Stimulated activated CD8-positive, alpha-beta memory T cell treated with anti-CD3 and anti-CD28 coated beads, Interleukin-7, amount 100 ng/mL, for 24 hours (primary cell): Measurements from ENCODE around the gene TYMP.

Source experiments
- DNase-seq: peaks from one replicate; pipeline ENCODE4 v3.0.0-alpha.2; 2020; ENCODE audit warnings: low read depth

TYMP gene

DNA sequence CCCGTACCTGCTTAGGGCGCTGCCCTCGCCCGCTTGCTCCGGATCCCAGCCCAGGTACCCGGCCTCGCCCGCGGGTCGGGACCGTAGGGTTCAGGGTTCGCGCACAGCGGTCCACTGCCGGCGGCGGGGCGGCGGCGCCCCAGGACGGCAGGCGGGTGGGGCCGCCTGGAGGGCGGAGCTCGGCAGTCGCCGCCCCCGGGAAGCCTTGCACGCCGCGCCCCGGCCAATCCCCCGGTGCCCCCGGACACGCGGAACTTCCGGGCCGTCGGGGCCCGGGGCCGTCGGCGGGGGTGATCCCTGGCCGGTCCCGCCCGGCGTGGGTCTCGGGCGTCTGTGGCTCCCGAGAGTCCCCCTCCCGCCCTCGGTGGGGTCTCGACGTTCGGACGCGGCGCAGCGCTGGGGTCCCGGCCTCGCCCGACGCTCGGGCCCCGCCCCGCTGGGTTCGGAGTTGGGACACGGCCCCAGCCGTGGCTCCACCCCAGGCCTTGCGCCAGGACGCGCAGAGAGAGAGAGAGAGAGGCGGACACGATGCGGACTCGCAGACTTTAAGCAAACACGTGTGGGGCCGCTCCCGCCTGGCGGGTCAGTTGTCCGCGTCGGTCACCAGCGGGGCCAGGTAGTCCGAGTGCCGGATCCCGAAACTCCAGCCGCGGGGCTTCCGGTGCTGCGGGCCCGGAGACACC, at the start of gene TYMP:
Gene TYMP (minus strand): TSS at position 116 of the 683 bp plus-strand sequence. CDS start 303 bp downstream, outside the sequence.
- peak; percentile 48 for DNase-seq

- no peak for DNase-seq
Observed at GRCh38 chr22:50578776-50579310, 49.0 kb upstream of the TYMP start.

GRCh38 chr22:50577987-50578775, 48.4 kb upstream of the TYMP start, which contains the start of gene CPT1B:
TSS of gene CPT1B (minus strand) at chr22:50578427. CDS start at chr22:50577915, 512 bp downstream.
- DNase-seq = no peak

- DNase-seq = no peak
Observed at GRCh38 chr22:50577697-50577986, 47.8 kb upstream of the TYMP start.

- DNase-seq = no peak
Observed at GRCh38 chr22:50576806-50577696, 47.2 kb upstream of the TYMP start.

GRCh38 chr22:50576070-50576469, 46.3 kb upstream of the TYMP start:
- no peak for DNase-seq

DNA sequence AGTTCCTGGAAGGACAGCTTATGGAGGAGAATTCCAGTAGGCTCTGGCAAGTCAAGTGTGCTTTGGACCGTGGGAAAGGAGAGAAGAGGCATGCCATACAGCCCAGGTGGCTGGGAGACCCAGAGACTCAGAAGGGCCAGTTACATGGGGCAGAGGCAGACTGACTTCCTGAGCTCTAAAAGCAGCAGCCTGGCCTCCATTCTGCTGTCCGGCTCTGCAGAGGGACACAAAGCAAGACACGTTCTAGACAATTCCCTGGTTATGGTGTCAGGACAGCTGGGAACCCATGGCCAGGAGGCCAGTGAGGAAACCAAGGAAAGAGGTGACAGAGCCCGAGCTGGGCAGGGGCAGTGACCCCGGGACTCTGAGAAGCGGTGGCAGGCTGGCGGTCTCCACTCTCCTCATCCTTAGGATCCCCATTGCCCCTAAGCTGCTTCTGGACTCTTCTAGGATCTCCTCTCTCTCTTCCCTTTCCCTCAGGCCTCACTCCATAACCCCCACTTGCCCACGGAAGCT, 45.7 kb upstream of the TYMP start:
- no peak for DNase-seq

GRCh38 chr22:50574383-50574755, 44.6 kb upstream of the TYMP start:
- no peak for DNase-seq

DNA sequence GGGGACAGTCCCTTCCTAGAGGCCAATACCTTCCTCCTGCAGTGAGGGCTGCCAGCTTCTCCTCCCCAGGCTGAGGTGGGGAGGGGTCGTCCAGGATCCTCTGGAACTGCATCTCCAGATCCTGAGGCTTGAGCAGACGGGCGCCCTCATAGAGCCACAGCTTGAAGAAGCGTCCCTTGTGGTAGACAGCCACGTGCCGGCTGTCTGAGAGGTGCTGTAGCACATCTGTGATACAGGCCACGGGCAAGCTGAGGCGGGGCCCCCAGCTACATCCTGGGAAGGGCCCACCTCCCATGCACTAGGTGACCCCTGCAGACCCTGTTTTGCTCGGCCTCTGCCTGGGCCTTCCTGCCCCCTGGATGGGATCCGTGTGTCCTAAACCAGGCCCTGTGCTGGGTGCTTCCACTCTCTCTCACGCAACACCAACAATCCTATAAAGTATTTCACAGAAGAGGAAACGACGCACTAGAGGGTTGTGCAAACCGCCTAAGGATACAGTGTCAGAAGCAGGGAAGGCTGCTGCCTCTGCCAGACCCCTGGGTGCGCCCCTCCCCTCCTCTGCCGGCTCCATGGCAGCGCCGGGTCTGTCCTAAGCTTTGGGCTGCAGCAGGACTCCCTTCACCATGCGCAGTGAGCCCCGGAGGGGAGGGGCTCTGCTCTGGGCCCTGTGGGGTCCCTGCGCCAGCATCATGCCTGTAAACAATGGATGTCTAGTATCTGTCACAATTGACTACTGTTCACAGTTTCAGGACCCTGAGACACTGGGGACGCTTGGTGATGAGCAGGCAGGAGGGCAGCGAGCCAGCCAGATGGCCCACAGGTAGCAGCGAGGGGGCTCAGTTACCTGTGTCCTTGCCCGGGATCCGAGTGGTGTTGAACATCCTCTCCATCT, 43.9 kb upstream of the TYMP start:
- DNase-seq = no peak

DNA sequence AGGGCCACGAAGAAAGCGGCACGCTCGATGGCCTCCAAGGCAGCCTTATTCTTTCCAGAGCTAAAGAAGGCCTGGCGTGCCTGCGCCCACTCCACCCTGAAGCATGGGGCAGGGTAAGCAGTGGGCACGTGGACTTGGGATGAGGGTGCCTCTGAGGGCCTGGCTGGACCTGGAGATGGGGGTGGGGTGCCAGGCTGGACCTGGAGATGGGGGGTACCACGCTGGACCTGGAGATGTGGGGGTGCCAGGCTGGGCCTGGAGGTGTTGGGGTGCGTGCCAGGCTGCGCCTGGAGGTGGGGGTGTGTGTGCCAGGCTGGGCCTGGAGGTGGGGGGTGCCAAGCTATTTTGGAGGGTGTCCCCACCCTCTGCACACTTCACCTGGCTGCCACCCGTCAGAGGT, 43.2 kb upstream of the TYMP start:
- no peak for DNase-seq

DNA sequence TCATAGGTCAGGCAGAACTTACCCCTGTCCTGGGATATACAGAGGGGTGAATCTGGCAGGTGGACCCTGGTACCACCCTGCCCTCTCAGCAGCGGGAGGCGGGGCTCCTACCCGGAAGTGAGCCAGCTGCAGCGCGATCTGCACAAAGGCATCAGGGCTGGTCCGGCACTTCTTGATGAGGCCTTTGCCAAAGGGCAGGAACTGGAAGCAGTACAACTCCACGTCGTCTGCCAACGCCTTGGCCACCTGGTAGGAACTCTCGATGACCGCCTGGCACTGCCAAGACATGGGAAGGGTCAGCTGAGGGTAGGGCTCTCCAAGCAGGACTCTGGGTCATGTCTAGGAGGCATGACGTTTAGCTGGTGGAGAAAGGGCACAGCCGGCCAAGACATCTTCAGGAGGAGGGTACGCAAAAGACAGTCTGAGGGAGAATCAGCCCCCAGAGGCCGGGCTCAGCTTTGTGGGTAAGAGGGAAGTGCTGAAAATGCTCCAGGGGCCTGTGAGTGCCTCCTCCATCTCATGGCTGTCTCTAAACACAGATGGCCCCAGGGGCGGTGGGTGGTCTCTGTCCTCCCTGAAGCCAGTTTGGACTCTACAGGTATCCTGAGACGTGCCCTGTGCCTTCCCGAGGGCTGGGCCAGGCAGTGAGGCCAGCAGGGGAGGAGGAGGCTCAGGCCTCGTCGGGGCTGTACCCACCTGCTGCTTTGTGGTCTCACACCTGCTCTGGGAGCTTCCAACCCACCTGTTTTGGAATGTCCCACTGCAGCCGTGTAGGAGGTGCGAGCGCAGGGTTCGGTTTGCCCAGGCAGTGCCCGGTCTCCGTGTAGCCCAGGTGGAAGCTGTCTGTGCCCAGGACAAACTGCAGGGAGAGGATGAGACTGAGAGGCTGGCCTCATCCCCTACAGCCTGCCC, 41.7 kb upstream of the TYMP start:
- no peak for DNase-seq

DNA sequence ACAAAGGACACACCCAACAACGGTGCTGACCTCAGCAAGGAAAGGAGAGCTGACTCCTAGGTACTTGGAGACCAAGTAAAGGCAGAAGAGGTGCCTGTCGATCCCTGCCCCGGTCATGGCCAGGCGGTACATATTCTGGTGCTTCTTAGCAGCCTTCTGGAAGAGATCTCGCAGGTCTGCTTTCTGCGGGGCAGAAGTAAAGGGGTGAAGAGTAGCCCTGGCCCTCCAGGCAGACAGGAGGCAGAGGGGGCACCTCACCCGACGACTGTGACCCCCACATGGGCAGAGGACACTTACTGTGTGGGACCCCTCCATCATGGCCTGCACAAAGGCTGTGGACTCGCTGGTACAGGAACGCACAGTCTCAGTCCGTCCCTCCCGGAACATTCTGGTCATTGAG, 41.0 kb upstream of the TYMP start:
- no peak for DNase-seq

DNA sequence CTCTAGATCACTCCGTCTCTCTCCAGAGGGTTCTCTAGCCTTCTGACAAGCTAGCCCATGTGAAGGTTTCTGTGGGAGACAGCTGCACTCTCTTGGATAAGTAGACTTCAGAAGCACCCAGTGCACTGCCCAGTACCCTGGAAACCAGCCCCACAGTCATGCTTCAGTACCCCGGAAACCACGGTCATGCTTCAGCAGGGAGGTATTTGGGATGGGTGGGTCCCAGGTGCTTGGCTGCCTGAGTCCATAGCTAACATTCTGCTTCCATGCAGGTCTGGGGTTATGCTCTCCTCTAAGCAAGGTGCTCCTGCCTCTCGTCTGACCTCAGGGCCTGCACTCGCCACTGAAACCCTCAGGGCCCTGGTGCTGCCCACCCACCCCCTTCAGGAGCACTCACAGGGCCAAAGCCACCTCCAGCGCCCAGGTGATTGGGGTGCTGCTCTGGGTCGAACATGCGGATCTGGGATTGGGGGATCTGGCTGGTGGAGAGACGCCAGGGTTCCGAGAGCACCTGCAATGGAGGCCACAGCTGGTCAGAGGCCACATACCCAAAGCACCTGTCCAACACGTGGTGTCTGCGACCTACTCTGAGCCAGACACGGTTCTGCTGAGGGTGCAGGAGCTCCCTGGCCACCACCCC, 40.2 kb upstream of the TYMP start:
- DNase-seq = no peak

DNA sequence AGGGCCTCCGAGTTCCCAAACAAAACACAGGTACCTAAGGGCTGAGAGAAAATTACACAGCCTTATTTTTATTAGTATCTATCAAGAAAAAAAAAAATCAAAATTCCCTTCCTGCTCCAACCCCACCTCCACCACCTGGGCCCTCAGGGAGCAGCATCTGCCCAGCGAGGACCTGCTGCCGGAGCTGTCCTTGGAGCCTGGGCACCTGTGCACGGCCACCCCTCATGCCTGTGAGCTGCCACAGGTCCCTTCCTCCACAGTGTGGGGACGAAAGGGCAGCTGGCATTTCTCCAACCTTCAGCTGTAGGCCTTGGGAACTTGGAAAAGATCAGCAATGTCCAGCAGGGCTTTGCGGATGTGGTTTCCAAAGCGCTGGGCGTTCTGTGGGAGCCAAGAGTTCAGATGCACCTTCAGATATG, 39.2 kb upstream of the TYMP start:
- DNase-seq = no peak

GRCh38 chr22:50568626-50569025, 38.8 kb upstream of the TYMP start:
- DNase-seq = no peak

- DNase-seq = no peak
Observed at GRCh38 chr22:50567721-50568252, 38.0 kb upstream of the TYMP start.

DNA sequence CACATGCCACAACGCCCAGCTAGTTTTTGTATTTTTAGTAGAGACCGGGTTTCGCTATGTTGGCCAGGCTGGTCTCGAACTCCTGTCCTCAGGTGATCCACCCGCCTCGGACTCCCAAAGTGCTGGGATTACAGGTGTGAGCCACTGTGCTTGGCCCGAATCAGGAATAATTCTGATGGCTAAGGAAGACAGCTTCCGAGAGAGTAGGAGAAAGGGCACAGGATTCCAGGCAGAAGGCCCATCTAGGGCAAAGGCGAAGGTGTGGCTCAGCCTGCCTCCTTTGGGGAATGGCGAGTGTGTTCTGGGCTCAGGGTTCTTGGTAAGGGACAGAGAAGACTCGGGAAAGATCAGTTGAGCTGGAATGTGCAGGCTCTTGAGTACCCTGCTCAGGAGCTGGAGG, 34.5 kb upstream of the TYMP start:
- DNase-seq = no peak

DNA sequence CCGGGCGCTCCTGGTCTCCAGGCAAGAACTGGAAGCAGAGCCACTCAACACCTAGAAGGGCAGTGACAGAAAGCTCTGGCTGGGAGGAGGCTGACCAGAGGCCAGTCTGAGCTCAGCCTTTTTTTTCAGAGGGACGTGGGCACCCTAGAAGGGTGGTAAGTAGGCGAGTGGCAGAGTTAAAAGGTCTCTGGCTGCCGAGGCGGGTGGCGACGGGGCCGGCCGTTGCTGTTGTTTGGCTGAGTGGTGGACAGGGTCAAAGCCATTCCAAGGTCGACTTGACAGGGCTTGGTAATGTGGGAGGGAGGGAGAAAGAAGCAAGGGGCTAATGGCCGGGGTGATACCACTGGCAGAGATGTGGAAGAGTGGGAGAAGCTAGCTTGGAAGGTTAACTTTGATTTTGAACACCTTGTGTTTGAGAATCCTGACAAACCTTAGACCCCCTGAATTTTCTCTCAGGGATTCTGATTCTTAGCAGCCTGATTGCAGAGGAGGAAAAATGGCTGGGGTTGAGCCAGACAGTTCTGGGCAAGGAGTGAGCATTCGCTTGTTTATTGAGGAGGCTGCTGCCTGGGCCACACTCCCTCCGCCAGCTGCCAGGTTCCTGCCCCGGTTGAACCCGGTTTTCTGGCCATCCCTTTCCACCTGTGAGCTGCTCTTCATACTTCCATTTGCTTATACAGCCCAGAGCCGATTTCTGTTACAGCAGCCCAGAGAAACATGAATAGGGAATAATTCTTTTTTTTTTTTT, 33.8 kb upstream of the TYMP start:
- DNase-seq = no peak
